Esophagus squamous epithelium (tissue), 4 donors: ENCODE measurements around the gene CREB3L2.
"Not testable (repeated sequence)": the region's sequence is repeated elsewhere in the genome, so short reads cannot be mapped to it uniquely, and the experiment has no call there.

Experiments used
- POLR2A ChIP-seq, 4 donors: fragments of 450-650 bp; IDR thresholded peaks; one replicate each; pipeline ENCODE4 v1.6.1; 2017; ENCODE audit warnings: antibody characterized with exemption in 4 of 4, mild to moderate bottlenecking in 4 of 4, moderate library complexity in 3 of 4
- TF ChIP-seq, protein P1 (sequence below), 6 experiments: fragments of 450-650 bp in 4 of 6; fragments of 200-600 bp in 2 of 6; sonication (generic) in 2 of 6; IDR thresholded peaks; one replicate each; pipeline ENCODE4 v1.5.1; 2016 to 2019; ENCODE audit warnings: antibody characterized with exemption in 6 of 6, mild to moderate bottlenecking in 4 of 6, moderate library complexity in 4 of 6

DNA sequence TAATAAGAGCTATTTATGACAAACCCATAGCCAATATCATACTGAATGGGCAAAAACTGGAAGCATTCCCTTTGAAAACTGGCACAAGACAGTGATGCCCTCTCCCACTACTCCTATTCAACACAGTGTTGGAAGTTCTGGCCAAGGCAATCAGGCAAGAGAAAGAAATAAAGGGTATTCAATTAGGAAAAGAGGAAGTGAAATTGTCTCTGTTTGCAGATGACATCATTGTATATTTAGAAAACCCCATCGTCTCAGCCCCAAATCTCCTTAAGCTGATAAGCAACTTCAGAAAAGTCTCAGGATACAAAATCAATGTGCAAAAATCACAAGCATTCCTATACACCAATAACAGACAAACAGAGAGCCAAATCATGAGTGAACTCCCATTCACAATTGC is 38.2 kb upstream of the CREB3L2 start:
- TF ChIP-seq, protein P1, sequence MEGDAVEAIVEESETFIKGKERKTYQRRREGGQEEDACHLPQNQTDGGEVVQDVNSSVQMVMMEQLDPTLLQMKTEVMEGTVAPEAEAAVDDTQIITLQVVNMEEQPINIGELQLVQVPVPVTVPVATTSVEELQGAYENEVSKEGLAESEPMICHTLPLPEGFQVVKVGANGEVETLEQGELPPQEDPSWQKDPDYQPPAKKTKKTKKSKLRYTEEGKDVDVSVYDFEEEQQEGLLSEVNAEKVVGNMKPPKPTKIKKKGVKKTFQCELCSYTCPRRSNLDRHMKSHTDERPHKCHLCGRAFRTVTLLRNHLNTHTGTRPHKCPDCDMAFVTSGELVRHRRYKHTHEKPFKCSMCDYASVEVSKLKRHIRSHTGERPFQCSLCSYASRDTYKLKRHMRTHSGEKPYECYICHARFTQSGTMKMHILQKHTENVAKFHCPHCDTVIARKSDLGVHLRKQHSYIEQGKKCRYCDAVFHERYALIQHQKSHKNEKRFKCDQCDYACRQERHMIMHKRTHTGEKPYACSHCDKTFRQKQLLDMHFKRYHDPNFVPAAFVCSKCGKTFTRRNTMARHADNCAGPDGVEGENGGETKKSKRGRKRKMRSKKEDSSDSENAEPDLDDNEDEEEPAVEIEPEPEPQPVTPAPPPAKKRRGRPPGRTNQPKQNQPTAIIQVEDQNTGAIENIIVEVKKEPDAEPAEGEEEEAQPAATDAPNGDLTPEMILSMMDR (IDR thresholded peaks at IDR 0.05) = not testable (repeated sequence)
- TF ChIP-seq POLR2A (IDR thresholded peaks at IDR 0.05) = not testable (repeated sequence)
